Measurements from ENCODE around the gene NAT9. TPM values are rescaled to one million over a fixed set of nuclear protein-coding genes. Genes with fewer than 3 reads are reported as not detected.

The NAT9 gene
- total RNA-seq, 1 experiment from 2014 or later, result 63.5 TPM

GRCh38 chr17:74722782-74723181 is 53.4 kb downstream of the NAT9 start:
- Histone ChIP-seq H3K4me2 (ENCODE audit: insufficient read depth, insufficient read length, low read length) (no peak overlapping the region), H3K79me2 (ENCODE audit: insufficient read depth, low read length) (no peaks in the 10 kb centered on the region), H3K79me1 (ENCODE audit: insufficient read depth, low read depth, low read length, poor library complexity, severe bottlenecking) (no peaks in the 10 kb centered on the region), H4K5ac (ENCODE audit: insufficient read length, low read depth, low read length) (no peak overlapping the region), H4K91ac (ENCODE audit: insufficient read length, low read depth, low read length) (no peak overlapping the region), H3K4me1 (ENCODE audit: insufficient read depth, low read length) (no peaks in the 10 kb centered on the region), H3K23ac (ENCODE audit: insufficient read length, low read depth, low read length) (no peak overlapping the region), H3K9me3 (ENCODE audit: control insufficient read depth, low read depth, low read length) (no peaks in the 10 kb centered on the region), H4K20me1 (ENCODE audit: control insufficient read depth, insufficient read depth, insufficient read length) (no peaks in the 10 kb centered on the region), H3K4ac (ENCODE audit: low read depth, low read length) (no peak overlapping the region), H4K8ac (replicated peaks; ENCODE audit: insufficient read length, low read depth, low read length) (no peak overlapping the region), H3K23me2 (ENCODE audit: insufficient read length, low read depth, low read length, poor library complexity, severe bottlenecking) (no peaks in the 10 kb centered on the region), H3K14ac (ENCODE audit: insufficient read depth, low read length) (no peak overlapping the region), H3K27ac (ENCODE audit: insufficient read length, low read depth, low read length) (no peak overlapping the region), H3K27me3 (ENCODE audit: insufficient read depth, low read length) (no peaks in the 10 kb centered on the region), H3K9ac (ENCODE audit: extremely low read depth, insufficient read length, low read length) (no peak overlapping the region), H3T11ph (ENCODE audit: low read length) (no peak overlapping the region), H2BK20ac (ENCODE audit: low read depth, low read length, poor library complexity, severe bottlenecking) (no peak overlapping the region), H2BK12ac (ENCODE audit: insufficient read length, low read depth, low read length) (no peak overlapping the region), H2AK5ac (ENCODE audit: insufficient read length, low read length) (no peak overlapping the region), H2AFZ (ENCODE audit: low read length) (no peak overlapping the region), H2BK15ac (ENCODE audit: low read depth, low read length) (no peak overlapping the region), H2BK120ac (ENCODE audit: low read depth, low read length, poor library complexity, severe bottlenecking) (no peak overlapping the region), H3K56ac (ENCODE audit: insufficient read length, low read depth, low read length) (no peak overlapping the region), H3K18ac (ENCODE audit: insufficient read length, low read depth, low read length) (no peak overlapping the region), H2BK5ac (ENCODE audit: insufficient read length, low read length) (no peak overlapping the region)
- no peak overlapping the region for H3K4me3 Mint-ChIP-seq
- no CpG with 5 or more reads among the region's 4 CpGs for WGBS (ENCODE audit: extremely low coverage, insufficient read length, low lambda C conversion rate)
- H3K4me1 Mint-ChIP-seq, result no peaks in the 10 kb centered on the region
- H3K36me3 Mint-ChIP-seq (ENCODE audit: insufficient read depth in 1 of 3, low read depth in 3 of 3), result no peaks in the 10 kb centered on the region
- H3K27me3 Mint-ChIP-seq (ENCODE audit: low read depth), result peaks cover 43% of the 10 kb centered on the region
- H3K9me3 Mint-ChIP-seq, result no peaks in the 10 kb centered on the region
- no peak for DNase-seq
- H3K27ac Mint-ChIP-seq, result no peak overlapping the region
- TF ChIP-seq CTCF (conservative IDR thresholded peaks at IDR 0.05), result no peak

Small RNA genes within 50 kb of the gene (microRNA-seq; reads per million reads assigned to microRNA genes)
- gene MIR3615 (ENCODE audit: borderline microRNAs expressed), result 5.5 reads per million, percentile 37 among the genes with 10 or more reads in this experiment

Other genes starting within 250 kb of the NAT9 start
- not detected in 2 replicates for gene CD300LB, start 244.9 kb downstream of the NAT9 start, total RNA-seq (2021)
- gene CD300C, start 230.2 kb downstream of the NAT9 start, total RNA-seq (2021), result not detected in 2 replicates
- not detected in 2 replicates for gene CD300H, start 208.8 kb downstream of the NAT9 start, total RNA-seq (2021)
- not detected in 2 replicates for gene CD300LD, start 184.1 kb downstream of the NAT9 start, total RNA-seq (2021)
- gene CD300E, start 152.6 kb downstream of the NAT9 start, total RNA-seq (2021), result not detected in 2 replicates
- gene CD300LF, start 63.4 kb downstream of the NAT9 start, total RNA-seq (2021), result not detected in 2 replicates
- 2.5 and 3.6 TPM in 2 replicates for gene RAB37, start 39.1 kb downstream of the NAT9 start, total RNA-seq (2021)
- gene NHERF1, start 27.7 kb downstream of the NAT9 start, total RNA-seq (2021), result 74.4 and 78.7 TPM in 2 replicates
- gene GRIN2C, start 83.5 kb upstream of the NAT9 start, total RNA-seq (2021), result 0.13 and 0.44 TPM in 2 replicates
- gene FDXR, start 96.6 kb upstream of the NAT9 start, total RNA-seq (2021), result 39.7 and 43.2 TPM in 2 replicates
- gene FADS6, start 117.3 kb upstream of the NAT9 start, total RNA-seq (2021), result 0.94 and 1.2 TPM in 2 replicates
- 2.5 and 2.7 TPM in 2 replicates for gene USH1G, start 146.9 kb upstream of the NAT9 start, total RNA-seq (2021)
- gene OTOP2, start 147.9 kb upstream of the NAT9 start, total RNA-seq (2021), result 0.11 TPM in 1 of 2 replicates, not detected in the other
- gene OTOP3, start 159.6 kb upstream of the NAT9 start, total RNA-seq (2021), result not detected in 2 replicates
- 12.7 and 13.9 TPM in 2 replicates for gene HID1, start 196.4 kb upstream of the NAT9 start, total RNA-seq (2021)
- gene CDR2L, start 211.3 kb upstream of the NAT9 start, total RNA-seq (2021), result 23.3 and 24.0 TPM in 2 replicates
- 41.0 and 43.2 TPM in 2 replicates for gene MRPL58, start 236.3 kb upstream of the NAT9 start, total RNA-seq (2021)